DND-41 (cell line): ENCODE data around the gene LYRM4.

ENCODE experiments used
- EZH2 ChIP-seq: IDR thresholded peaks from 3 replicates; pipeline ENCODE4 v1.6.1; 2012; ENCODE audit warnings: borderline replicate concordance, low read depth, mild to moderate bottlenecking, moderate library complexity, low read length, inconsistent platforms; ENCODE audit not compliant: severe bottlenecking
- TF ChIP-seq, protein P1 (sequence below): IDR thresholded peaks from 2 replicates; pipeline ENCODE4 v1.5.1; 2012; ENCODE audit warnings: borderline replicate concordance, low read length, moderate library complexity, mild to moderate bottlenecking; ENCODE audit not compliant: poor library complexity, severe bottlenecking; ENCODE audit errors: extremely low read depth

DNA sequence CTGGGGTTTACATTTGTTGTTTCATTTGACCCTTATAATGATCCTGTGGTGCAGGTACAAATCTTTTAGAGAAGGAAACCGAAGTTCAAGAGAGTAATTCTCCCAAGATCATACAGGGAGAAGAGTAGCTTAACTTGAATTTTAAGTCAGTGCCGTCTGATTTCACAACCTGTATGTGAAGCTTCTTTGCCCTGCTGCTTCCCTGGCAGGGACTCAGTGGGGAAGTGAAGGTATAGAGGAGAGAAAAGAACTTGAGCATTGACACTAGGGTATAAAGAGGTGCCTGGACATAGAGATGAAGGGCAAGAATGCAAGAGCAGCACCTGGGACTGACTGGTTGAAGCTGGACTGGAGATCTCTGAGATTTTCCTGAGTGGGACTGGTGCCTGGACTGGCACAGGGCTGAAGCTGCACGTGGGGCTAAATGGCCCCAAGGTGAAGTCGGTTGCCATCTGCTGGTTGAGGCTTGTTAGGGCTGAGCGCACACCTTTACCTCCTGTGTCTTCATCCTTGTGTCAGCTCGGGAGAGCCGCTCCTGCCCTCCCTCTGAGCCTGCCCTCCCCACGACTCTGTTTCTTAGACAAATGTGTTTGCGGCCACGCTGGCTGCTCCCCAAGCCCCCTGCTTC is 42.4 kb upstream of the LYRM4 start:
- TF ChIP-seq, protein P1, sequence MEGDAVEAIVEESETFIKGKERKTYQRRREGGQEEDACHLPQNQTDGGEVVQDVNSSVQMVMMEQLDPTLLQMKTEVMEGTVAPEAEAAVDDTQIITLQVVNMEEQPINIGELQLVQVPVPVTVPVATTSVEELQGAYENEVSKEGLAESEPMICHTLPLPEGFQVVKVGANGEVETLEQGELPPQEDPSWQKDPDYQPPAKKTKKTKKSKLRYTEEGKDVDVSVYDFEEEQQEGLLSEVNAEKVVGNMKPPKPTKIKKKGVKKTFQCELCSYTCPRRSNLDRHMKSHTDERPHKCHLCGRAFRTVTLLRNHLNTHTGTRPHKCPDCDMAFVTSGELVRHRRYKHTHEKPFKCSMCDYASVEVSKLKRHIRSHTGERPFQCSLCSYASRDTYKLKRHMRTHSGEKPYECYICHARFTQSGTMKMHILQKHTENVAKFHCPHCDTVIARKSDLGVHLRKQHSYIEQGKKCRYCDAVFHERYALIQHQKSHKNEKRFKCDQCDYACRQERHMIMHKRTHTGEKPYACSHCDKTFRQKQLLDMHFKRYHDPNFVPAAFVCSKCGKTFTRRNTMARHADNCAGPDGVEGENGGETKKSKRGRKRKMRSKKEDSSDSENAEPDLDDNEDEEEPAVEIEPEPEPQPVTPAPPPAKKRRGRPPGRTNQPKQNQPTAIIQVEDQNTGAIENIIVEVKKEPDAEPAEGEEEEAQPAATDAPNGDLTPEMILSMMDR = peak; percentile 12
- TF ChIP-seq EZH2 = no peak
